Gastroesophageal sphincter (tissue), 4 donors: ENCODE data around the gene SARM1. TPM values are rescaled to one million over a fixed set of nuclear protein-coding genes. Genes with fewer than 3 reads are reported as not detected.

Experiments
- ATAC-seq: fragments of 150-250 bp; one replicate; pipeline ENCODE4 v1.9.1; 2016; ENCODE audit warnings: mild to moderate bottlenecking, moderate library complexity
- H3K27ac ChIP-seq, 4 donors: fragments of 200-600 bp; sonication (generic) in 3 of 4; 1 replicate in 3 of 4; 2 replicates in 1 of 4; pipeline ENCODE4 v1.5.1; 2016 to 2019
- H3K27me3 ChIP-seq: fragments of 200-600 bp; sonication (generic); one replicate; pipeline ENCODE4 v1.5.1; 2019
- H3K36me3 ChIP-seq, 2 donors: fragments of 200-600 bp; sonication (generic); one replicate each; pipeline ENCODE4 v1.5.1; 2019; ENCODE audit warnings: control low read depth in 1 of 2
- H3K4me1 ChIP-seq, 3 donors: fragments of 200-600 bp; sonication (generic); 1 replicate in 2 of 3; 2 replicates in 1 of 3; pipeline ENCODE4 v1.5.1; 2016 to 2019; ENCODE audit warnings: control low read depth in 2 of 3
- H3K4me3 ChIP-seq, 2 donors: fragments of 200-600 bp; sonication (generic); one replicate each; pipeline ENCODE4 v1.5.1; 2019; ENCODE audit warnings: mild to moderate bottlenecking in 1 of 2, moderate library complexity in 1 of 2
- H3K9me3 ChIP-seq, 3 donors: fragments of 200-600 bp; sonication (generic); one replicate each; pipeline ENCODE4 v1.5.1; 2017 to 2019; ENCODE audit warnings: control low read depth in 2 of 3
- CTCF ChIP-seq, 4 experiments: fragments of 200-600 bp in 2 of 4; fragments of 450-650 bp in 2 of 4; sonication (generic) in 1 of 4; IDR thresholded peaks; one replicate each; pipeline ENCODE4 v1.5.1; 2017 to 2019; ENCODE audit warnings: antibody characterized with exemption in 4 of 4, mild to moderate bottlenecking in 2 of 4, moderate library complexity in 2 of 4
- EP300 ChIP-seq: sonication (generic); formaldehyde crosslinking; IDR thresholded peaks from one replicate; pipeline ENCODE4 v1.6.1; 2017; ENCODE audit warnings: antibody characterized with exemption, mild to moderate bottlenecking
- POLR2A ChIP-seq, 2 donors: fragments of 450-650 bp; IDR thresholded peaks; one replicate each; pipeline ENCODE4 v1.6.1; 2017; ENCODE audit warnings: antibody characterized with exemption in 2 of 2, mild to moderate bottlenecking in 2 of 2, moderate library complexity in 1 of 2
- POLR2AphosphoS5 ChIP-seq: sonication (generic); formaldehyde crosslinking; IDR thresholded peaks from one replicate; pipeline ENCODE4 v1.6.1; 2017; ENCODE audit warnings: antibody characterized with exemption
- WGBS, 2 donors: methylation state at CpG; one replicate each; pipeline ENCODE4 v1.1.5; 2018; ENCODE audit warnings: low coverage in 1 of 2; 5-methylcytosine and 5-hydroxymethylcytosine counted together
- total RNA-seq, 4 donors: library from RNA; depleted of rRNA; stranded (reverse); fragments of >200 nt; gene quantifications; one replicate each; pipeline ENCODE4 v1.1.0, GENCODE V29; 2016

Gene SARM1
- total RNA-seq, 4 donors from 2014 or later, result 9.0 to 26.2 (median 20.6) TPM

DNA sequence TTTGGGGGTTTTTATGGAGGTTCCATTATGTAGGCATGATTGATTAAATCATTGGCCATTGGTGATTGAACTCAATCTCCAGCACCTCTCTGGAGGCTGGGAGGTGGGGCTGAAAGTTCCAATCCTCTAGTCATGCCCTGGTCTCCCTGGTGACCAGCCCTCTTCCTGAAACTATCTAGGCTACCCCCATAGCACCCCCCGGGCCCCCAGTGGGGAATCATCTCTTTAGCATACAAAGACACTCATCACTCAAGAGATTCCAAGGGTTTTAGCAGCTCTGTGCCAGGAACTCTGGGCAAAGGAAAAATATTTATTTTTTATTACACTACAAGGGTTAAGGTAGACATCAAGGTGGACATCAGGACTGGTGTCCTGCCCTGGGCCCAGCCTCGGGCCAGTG, 23.9 kb downstream of the SARM1 start:
- WGBS, 2 donors, result 75% methylated on average over 1 of the region's 2 CpGs; no CpG with 5 or more reads in 1 of the 2 donors
- Histone ChIP-seq H3K4me1 (no peaks in the 10 kb centered on the region), H3K36me3 (peaks cover 0 to 94% of the 10 kb centered on the region in 2 donors), H3K27me3 (no peaks in the 10 kb centered on the region), H3K4me3 (no peak overlapping the region), H3K9me3 (no peaks in the 10 kb centered on the region), H3K27ac (no peak overlapping the region)
- no peak for ATAC-seq
- TF ChIP-seq POLR2AphosphoS5, result no peak
- TF ChIP-seq CTCF (IDR thresholded peaks at IDR 0.05), result no peak
- no peak for TF ChIP-seq POLR2A (IDR thresholded peaks at IDR 0.05)
- TF ChIP-seq EP300, result no peak

GRCh38 chr17:28395968-28396367, 24.5 kb downstream of the SARM1 start:
- Histone ChIP-seq H3K27ac (no peak overlapping the region), H3K9me3 (no peaks in the 10 kb centered on the region), H3K36me3 (peaks cover 0 to 94% of the 10 kb centered on the region in 2 donors), H3K4me1 (no peaks in the 10 kb centered on the region), H3K27me3 (no peaks in the 10 kb centered on the region), H3K4me3 (no peak overlapping the region)
- no peak for TF ChIP-seq EP300
- no peak for TF ChIP-seq POLR2AphosphoS5
- TF ChIP-seq CTCF (IDR thresholded peaks at IDR 0.05), result no peak
- TF ChIP-seq POLR2A (IDR thresholded peaks at IDR 0.05), result no peak
- no peak for ATAC-seq
- 83% methylated on average over 1 of the region's 6 CpGs; no CpG with 5 or more reads in 1 of the 2 donors for WGBS, 2 donors

- ATAC-seq, result no peak
- Histone ChIP-seq H3K27me3 (no peaks in the 10 kb centered on the region), H3K27ac (no peak overlapping the region), H3K4me3 (no peak overlapping the region), H3K36me3 (peaks cover 0 to 95% of the 10 kb centered on the region in 2 donors), H3K9me3 (no peaks in the 10 kb centered on the region), H3K4me1 (no peaks in the 10 kb centered on the region)
- TF ChIP-seq EP300 (no peak), POLR2A (IDR thresholded peaks at IDR 0.05) (no peak), POLR2AphosphoS5 (no peak), CTCF (IDR thresholded peaks at IDR 0.05) (no peak)
- WGBS, 2 donors, result 70 to 80% methylated on average over 1 to 4 of the region's 6 CpGs
Measured at GRCh38 chr17:28396635-28397239, 25.2 kb downstream of the SARM1 start.

DNA sequence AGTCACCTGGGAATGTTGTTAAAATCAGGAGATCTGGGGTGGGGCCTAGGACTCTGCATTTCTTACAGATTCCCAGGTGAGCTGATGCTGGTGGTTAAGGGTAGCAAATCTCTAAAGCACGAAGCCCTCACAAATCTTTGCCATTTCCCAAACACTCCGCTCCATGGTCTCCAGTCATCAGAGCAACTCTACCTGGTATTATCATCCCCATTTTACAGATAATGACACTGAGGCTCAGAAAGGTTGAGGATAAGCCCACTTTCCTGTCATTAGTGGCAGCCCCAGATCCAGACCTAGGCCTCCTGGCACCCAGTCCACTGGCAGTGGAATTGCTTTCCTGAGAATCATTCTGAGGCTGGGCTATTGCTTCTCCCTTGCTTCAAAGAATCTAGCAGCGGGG, 25.8 kb downstream of the SARM1 start:
- Histone ChIP-seq H3K4me1 (no peaks in the 10 kb centered on the region), H3K27ac (no peak overlapping the region), H3K4me3 (no peak overlapping the region), H3K27me3 (no peaks in the 10 kb centered on the region), H3K9me3 (no peaks in the 10 kb centered on the region), H3K36me3 (peaks cover 0 to 95% of the 10 kb centered on the region in 2 donors)
- TF ChIP-seq EP300 (no peak), CTCF (IDR thresholded peaks at IDR 0.05) (no peak), POLR2A (IDR thresholded peaks at IDR 0.05) (no peak), POLR2AphosphoS5 (no peak)
- ATAC-seq, result no peak
- WGBS, 2 donors, result 100% methylated on average over 1 to 2 of the region's 3 CpGs

DNA sequence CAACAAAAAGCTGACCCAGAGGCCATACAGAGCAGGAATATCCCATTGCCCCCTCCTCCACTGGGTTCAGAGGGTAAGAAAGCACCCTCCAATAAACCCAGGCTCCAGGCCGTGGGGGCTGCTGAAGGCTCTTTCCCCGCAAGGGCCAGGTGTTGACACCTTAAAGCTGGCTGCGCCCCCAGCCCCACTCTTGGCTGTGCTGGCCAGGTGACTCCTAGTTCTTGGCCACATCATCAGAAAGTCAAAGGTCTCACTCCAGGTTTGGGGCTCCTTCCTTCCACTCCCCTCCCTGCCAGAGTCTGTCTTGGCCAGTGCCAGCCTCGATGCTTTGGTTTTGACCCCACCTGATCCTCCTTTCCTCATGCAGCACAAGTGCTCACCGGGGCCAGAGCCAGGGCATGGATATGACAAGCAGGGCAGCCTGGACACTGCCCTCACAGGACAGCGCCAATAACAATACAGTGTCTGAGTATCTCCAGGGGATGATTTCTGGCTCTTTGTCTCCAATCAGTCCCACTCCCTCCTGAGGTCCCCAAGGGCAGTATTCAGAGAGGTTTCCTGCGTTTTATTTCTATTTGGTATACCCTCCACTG, 26.3 kb downstream of the SARM1 start:
- Histone ChIP-seq H3K9me3 (no peaks in the 10 kb centered on the region), H3K27ac (no peak overlapping the region), H3K4me3 (no peak overlapping the region), H3K27me3 (no peaks in the 10 kb centered on the region), H3K4me1 (no peaks in the 10 kb centered on the region), H3K36me3 (peaks cover 0 to 95% of the 10 kb centered on the region in 2 donors)
- no peak for TF ChIP-seq POLR2AphosphoS5
- TF ChIP-seq EP300, result no peak
- TF ChIP-seq POLR2A (IDR thresholded peaks at IDR 0.05), result no peak
- TF ChIP-seq CTCF (IDR thresholded peaks at IDR 0.05), result no peak
- WGBS, 2 donors, result 74 to 80% methylated on average over 2 to 6 of the region's 7 CpGs
- ATAC-seq, result no peak
